Astrocyte (in vitro differentiated cells and primary cell): Measurements from ENCODE around the gene PPP1R1B. TPM values are rescaled to one million over a fixed set of nuclear protein-coding genes. Genes with fewer than 3 reads are reported as not detected.

ENCODE experiments used
- DNase-seq: peaks from one replicate; pipeline ENCODE4 v3.0.0-alpha.2; 2010; ENCODE audit warnings: low read depth
- FAIRE-seq: peaks from 2 replicates; lab custom pipeline; 2011; peaks lifted over from hg19 to GRCh38; lab: Jason Lieb, UNC
- H2AFZ ChIP-seq: 2 replicates; pipeline ENCODE4 v1.6.0; 2012; ENCODE audit warnings: low read depth, low read length, inconsistent platforms
- H3K27ac ChIP-seq: 2 replicates; pipeline ENCODE4 v1.5.1; 2011; ENCODE audit warnings: low read depth, low read length, inconsistent platforms
- H3K27me3 ChIP-seq: 2 replicates; pipeline ENCODE4 v1.6.0; 2011; ENCODE audit warnings: low read length, inconsistent platforms; ENCODE audit not compliant: insufficient read depth
- H3K36me3 ChIP-seq: 2 replicates; pipeline ENCODE4 v1.5.1; 2011; ENCODE audit warnings: low read length, inconsistent platforms; ENCODE audit not compliant: insufficient read depth
- H3K4me1 ChIP-seq: 2 replicates; pipeline ENCODE4 v1.5.1; 2011; ENCODE audit warnings: low read length, inconsistent platforms; ENCODE audit not compliant: insufficient read depth
- H3K4me2 ChIP-seq: 2 replicates; pipeline ENCODE4 v1.6.0; 2012; ENCODE audit warnings: low read length, inconsistent platforms
- H3K4me3 ChIP-seq: 2 replicates; pipeline ENCODE4 v1.5.1; 2011; ENCODE audit warnings: low read depth, mild to moderate bottlenecking, low read length, inconsistent platforms; ENCODE audit not compliant: insufficient read depth
- H3K79me2 ChIP-seq: 2 replicates; pipeline ENCODE4 v1.6.0; 2012; ENCODE audit warnings: mild to moderate bottlenecking, low read length, inconsistent platforms; ENCODE audit not compliant: insufficient read depth
- H3K9ac ChIP-seq: 2 replicates; pipeline ENCODE4 v1.6.0; 2012; ENCODE audit warnings: mild to moderate bottlenecking, low read length, inconsistent platforms
- H3K9me3 ChIP-seq: 2 replicates; pipeline ENCODE4 v1.5.1; 2012; ENCODE audit warnings: low read depth, mild to moderate bottlenecking, low read length, inconsistent platforms; ENCODE audit not compliant: insufficient read depth
- H4K20me1 ChIP-seq: 2 replicates; pipeline ENCODE4 v1.6.0; 2012; ENCODE audit warnings: low read length, inconsistent platforms; ENCODE audit not compliant: insufficient read depth
- H3K27ac Mint-ChIP-seq: one replicate; pipeline ENCODE4 v1.8.0; 2021; ENCODE audit warnings: mild to moderate bottlenecking, mixed read lengths; ENCODE audit not compliant: unreplicated experiment
- H3K27me3 Mint-ChIP-seq: one replicate; pipeline ENCODE4 v1.8.0; 2021; ENCODE audit warnings: low read depth, mixed read lengths; ENCODE audit not compliant: unreplicated experiment
- H3K36me3 Mint-ChIP-seq: one replicate; pipeline ENCODE4 v1.8.0; 2021; ENCODE audit warnings: low read depth, mixed read lengths; ENCODE audit not compliant: unreplicated experiment
- H3K4me1 Mint-ChIP-seq: one replicate; pipeline ENCODE4 v1.8.0; 2021; ENCODE audit warnings: low read depth, mixed read lengths; ENCODE audit not compliant: unreplicated experiment
- H3K4me3 Mint-ChIP-seq: one replicate; pipeline ENCODE4 v1.8.0; 2021; ENCODE audit warnings: mild to moderate bottlenecking, moderate library complexity, mixed read lengths; ENCODE audit not compliant: unreplicated experiment
- H3K9me3 Mint-ChIP-seq: one replicate; pipeline ENCODE4 v1.8.0; 2021; ENCODE audit warnings: mild to moderate bottlenecking, mixed read lengths; ENCODE audit not compliant: unreplicated experiment
- CTCF ChIP-seq: IDR thresholded peaks from 2 replicates; pipeline ENCODE4 v1.5.1; 2011; ENCODE audit warnings: low read depth, mild to moderate bottlenecking, inconsistent platforms, low read length, moderate library complexity; ENCODE audit not compliant: insufficient read depth
- EZH2 ChIP-seq: IDR thresholded peaks from 2 replicates; pipeline ENCODE4 v1.6.1; 2012; ENCODE audit warnings: mild to moderate bottlenecking, low read length, inconsistent platforms; ENCODE audit not compliant: insufficient read depth
- total RNA-seq: library from RNA; stranded (reverse); gene quantifications from 2 replicates; pipeline ENCODE4 v1.2.1, GENCODE V29; 2021

PPP1R1B gene
- total RNA-seq, 1 donor from 2014 or later = 0.39 TPM

GRCh38 chr17:39655105-39655504, 28.4 kb downstream of the PPP1R1B start:
- peaks cover 2% of the 10 kb centered on the region for H3K27me3 Mint-ChIP-seq
- Histone ChIP-seq H3K4me2 (no peak overlapping the region), H3K9me3 (no peaks in the 10 kb centered on the region), H2AFZ (no peak overlapping the region), H3K27ac (no peak overlapping the region), H3K4me3 (no peak overlapping the region), H3K9ac (no peak overlapping the region), H3K79me2 (peaks cover 9% of the 10 kb centered on the region), H4K20me1 (peaks cover 57% of the 10 kb centered on the region), H3K4me1 (no peaks in the 10 kb centered on the region), H3K36me3 (no peaks in the 10 kb centered on the region), H3K27me3 (no peaks in the 10 kb centered on the region)
- peaks cover 15% of the 10 kb centered on the region for H3K36me3 Mint-ChIP-seq
- H3K9me3 Mint-ChIP-seq = no peaks in the 10 kb centered on the region
- no peak overlapping the region for H3K27ac Mint-ChIP-seq
- peaks cover 18% of the 10 kb centered on the region for H3K4me1 Mint-ChIP-seq
- FAIRE-seq (no peak), DNase-seq (no peak)
- TF ChIP-seq CTCF (no peak), EZH2 (no peak)
- no peak overlapping the region for H3K4me3 Mint-ChIP-seq

GRCh38 chr17:39658346-39658745, 31.6 kb downstream of the PPP1R1B start:
- H2AFZ ChIP-seq = no peak overlapping the region
- Mint-ChIP-seq H3K27me3 (peaks cover 2% of the 10 kb centered on the region), H3K9me3 (no peaks in the 10 kb centered on the region), H3K4me1 (peaks cover 7% of the 10 kb centered on the region), H3K4me3 (no peak overlapping the region), H3K36me3 (peaks cover 18% of the 10 kb centered on the region), H3K27ac (no peak overlapping the region)
- H3K27ac ChIP-seq = no peak overlapping the region
- H3K9me3 ChIP-seq = no peaks in the 10 kb centered on the region
- H3K9ac ChIP-seq = no peak overlapping the region
- H3K27me3 ChIP-seq = no peaks in the 10 kb centered on the region
- no peaks in the 10 kb centered on the region for H3K79me2 ChIP-seq
- DNase-seq (no peak), FAIRE-seq (no peak)
- TF ChIP-seq CTCF (no peak), EZH2 (no peak)
- no peaks in the 10 kb centered on the region for H3K36me3 ChIP-seq
- no peaks in the 10 kb centered on the region for H3K4me1 ChIP-seq
- H4K20me1 ChIP-seq = peaks cover 38% of the 10 kb centered on the region
- H3K4me3 ChIP-seq = no peak overlapping the region
- no peak overlapping the region for H3K4me2 ChIP-seq

- H4K20me1 ChIP-seq = peaks cover 36% of the 10 kb centered on the region
- no peaks in the 10 kb centered on the region for H3K4me1 ChIP-seq
- no peak overlapping the region for H3K4me3 ChIP-seq
- FAIRE-seq = no peak
- no peaks in the 10 kb centered on the region for H3K27me3 ChIP-seq
- H3K4me2 ChIP-seq = no peak overlapping the region
- Mint-ChIP-seq H3K27me3 (peaks cover 2% of the 10 kb centered on the region), H3K4me1 (peaks cover 4% of the 10 kb centered on the region), H3K27ac (no peak overlapping the region), H3K36me3 (peaks cover 18% of the 10 kb centered on the region), H3K9me3 (no peaks in the 10 kb centered on the region), H3K4me3 (no peak overlapping the region)
- TF ChIP-seq CTCF (no peak), EZH2 (no peak)
- no peak overlapping the region for H2AFZ ChIP-seq
- H3K79me2 ChIP-seq = no peaks in the 10 kb centered on the region
- no peak for DNase-seq
- no peak overlapping the region for H3K27ac ChIP-seq
- no peaks in the 10 kb centered on the region for H3K9me3 ChIP-seq
- no peak overlapping the region for H3K9ac ChIP-seq
- no peaks in the 10 kb centered on the region for H3K36me3 ChIP-seq
These were observed 32.0 kb downstream of the PPP1R1B start for GRCh38 chr17:39658760-39659159.
